ENCODE results near the gene SLC9B1. TPM values are rescaled to one million over a fixed set of nuclear protein-coding genes. Genes with fewer than 3 reads are reported as not detected.
"Not testable (repeated sequence)": the region's sequence is repeated elsewhere in the genome, so short reads cannot be mapped to it uniquely, and the experiment has no call there.

The SLC9B1 gene
- total and polyA plus RNA-seq, 2 donors, result 2.4 to 4.3 TPM

DNA sequence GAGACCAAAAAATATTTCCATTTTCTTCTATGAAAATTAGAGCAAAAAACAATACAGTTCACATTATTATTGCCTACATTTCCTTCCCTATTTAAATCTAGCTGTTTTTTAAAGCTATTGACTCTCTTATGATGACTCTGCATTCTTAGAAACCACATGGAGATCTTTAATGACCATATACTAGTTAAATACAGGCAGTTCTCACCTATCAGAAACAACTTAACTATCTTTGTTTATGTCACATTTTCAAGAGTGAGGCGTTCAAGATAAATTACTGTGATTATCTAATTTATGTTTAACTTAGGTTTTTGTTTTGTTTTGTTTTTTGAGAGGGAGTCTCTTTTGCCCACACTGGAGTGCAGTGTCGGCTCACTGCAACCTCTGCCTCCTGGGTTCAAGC is 147.7 kb downstream of the SLC9B1 start:
- no peak for DNase-seq (ENCODE audit: low read depth in 6 of 9, low spot score in 9 of 9)
- no peaks in the 10 kb centered on the region for H3K27me3 ChIP-seq (ENCODE audit: control insufficient read depth in 2 of 2, insufficient read depth in 1 of 2, low read length in 1 of 2)
- H3K27ac ChIP-seq (ENCODE audit: low read depth in 1 of 2, low read length in 1 of 2), result no peak overlapping the region
- peaks cover under 1 to 1% of the 10 kb centered on the region in 2 donors for H3K9me3 ChIP-seq (ENCODE audit: control insufficient read depth in 2 of 2, insufficient read depth in 1 of 2, low read length in 1 of 2)
- 73% methylated on average over 2 of the region's 2 CpGs for WGBS
- no peak overlapping the region for H3K4me3 ChIP-seq (ENCODE audit: low read length in 2 of 2)
- H3K36me3 ChIP-seq (ENCODE audit: control insufficient read depth in 2 of 2, insufficient read depth in 2 of 2, low read length in 1 of 2), result peaks cover 1 to 24% of the 10 kb centered on the region in 2 donors
- H3K4me1 ChIP-seq (ENCODE audit: control insufficient read depth in 2 of 2, insufficient read depth in 2 of 2, low read length in 2 of 2), result peaks cover 7 to 12% of the 10 kb centered on the region in 2 donors

DNA sequence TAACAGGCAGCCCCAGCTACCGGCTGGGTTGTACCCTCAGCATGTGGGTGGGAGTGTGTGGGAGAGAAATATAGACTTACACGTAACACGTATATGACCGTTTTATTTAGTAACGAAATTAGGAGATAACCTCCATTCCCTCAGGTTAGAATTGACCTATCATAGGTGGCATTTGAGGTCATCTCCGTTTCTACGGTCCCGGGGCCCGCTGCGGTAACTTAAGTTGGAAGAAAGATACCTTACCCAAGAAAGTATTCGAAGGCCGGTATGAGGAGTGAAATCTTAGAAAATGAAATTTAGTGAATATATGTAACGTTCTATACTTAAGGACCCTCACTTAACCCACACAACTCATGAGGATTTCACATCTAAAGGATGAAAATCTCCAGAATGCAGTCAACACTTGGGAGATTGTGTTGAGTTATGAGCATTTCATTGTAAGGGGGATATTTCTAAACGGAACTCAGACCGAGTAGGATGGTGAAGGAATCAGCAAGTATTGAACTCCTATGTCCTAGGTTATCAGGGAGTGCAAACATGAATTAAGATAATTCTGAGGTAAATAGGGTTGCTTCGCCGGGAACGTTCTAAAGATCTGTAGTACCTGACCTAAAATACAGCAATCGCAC is 149.8 kb downstream of the SLC9B1 start:
- no peaks in the 10 kb centered on the region for H3K9me3 ChIP-seq (ENCODE audit: control insufficient read depth in 2 of 2, insufficient read depth in 1 of 2, low read length in 1 of 2)
- peaks cover 7 to 12% of the 10 kb centered on the region in 2 donors for H3K4me1 ChIP-seq (ENCODE audit: control insufficient read depth in 2 of 2, insufficient read depth in 2 of 2, low read length in 2 of 2)
- H3K27ac ChIP-seq (ENCODE audit: low read depth in 1 of 2, low read length in 1 of 2), result peak overlapping the region; percentile 96 to 99
- H3K36me3 ChIP-seq (ENCODE audit: control insufficient read depth in 2 of 2, insufficient read depth in 2 of 2, low read length in 1 of 2), result peaks cover 0 to 11% of the 10 kb centered on the region in 2 donors
- H3K27me3 ChIP-seq (ENCODE audit: control insufficient read depth in 2 of 2, insufficient read depth in 1 of 2, low read length in 1 of 2), result no peaks in the 10 kb centered on the region
- peak in 3 of 9 donors; percentile 15 to 22 (median 18) for DNase-seq (ENCODE audit: low read depth in 6 of 9, low spot score in 9 of 9)
- peak overlapping the region; percentile 60 to 71 for H3K4me3 ChIP-seq (ENCODE audit: low read length in 2 of 2)
- 11% methylated on average over 19 of the region's 19 CpGs for WGBS

DNA sequence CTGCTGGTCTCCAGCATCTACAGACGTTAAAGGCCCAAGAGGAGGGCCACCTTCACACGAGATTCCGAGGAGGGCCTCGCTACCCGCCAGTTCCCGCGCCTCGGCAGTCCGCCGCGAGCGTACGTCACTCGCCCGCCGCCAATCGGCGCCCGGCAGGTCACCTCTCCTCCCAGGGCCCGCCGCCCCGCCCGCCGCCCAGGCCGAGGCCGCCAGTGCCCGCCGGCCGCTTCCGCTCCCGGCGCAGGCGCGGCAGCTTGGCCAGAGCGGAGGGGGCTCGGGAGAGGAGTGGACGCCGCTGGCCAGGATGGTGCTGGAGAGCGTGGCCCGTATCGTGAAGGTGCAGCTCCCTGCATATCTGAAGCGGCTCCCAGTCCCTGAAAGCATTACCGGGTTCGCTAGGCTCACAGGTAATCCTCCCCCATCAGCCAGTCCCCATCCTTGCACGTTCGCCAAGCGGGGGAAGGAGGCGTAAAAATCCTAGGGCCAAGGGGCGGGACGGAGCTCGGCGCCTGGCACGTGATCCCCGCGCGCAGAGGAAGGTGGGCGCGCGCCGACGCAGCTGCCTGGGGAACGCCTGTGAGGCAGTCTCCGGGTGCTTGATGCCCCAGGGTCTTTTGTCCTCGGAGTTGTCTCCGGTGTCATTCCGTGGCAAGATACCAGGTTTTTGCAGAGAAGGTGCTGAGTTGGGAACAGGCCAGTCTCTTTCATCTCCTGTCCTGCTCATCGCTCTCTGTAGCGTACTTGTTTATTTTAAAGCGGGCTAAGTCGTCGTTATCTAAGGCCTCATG is 150.5 kb downstream of the SLC9B1 start, which contains the start of gene CISD2:
Gene CISD2 (plus strand): TSS at position 212 of the 788 bp plus-strand sequence. CDS start 93 bp downstream, at position 305.
- peaks cover 7 to 12% of the 10 kb centered on the region in 2 donors for H3K4me1 ChIP-seq (ENCODE audit: control insufficient read depth in 2 of 2, insufficient read depth in 2 of 2, low read length in 2 of 2)
- peak; percentile 79 to 97 (median 92) for DNase-seq (ENCODE audit: low read depth in 6 of 9, low spot score in 9 of 9)
- WGBS, result under 1% methylated on average over 71 of the region's 71 CpGs
- H3K27me3 ChIP-seq (ENCODE audit: control insufficient read depth in 2 of 2, insufficient read depth in 1 of 2, low read length in 1 of 2), result no peaks in the 10 kb centered on the region
- peak within 1 kb of the TSS; percentile 60 to 71 for H3K4me3 ChIP-seq (ENCODE audit: low read length in 2 of 2)
- H3K9me3 ChIP-seq (ENCODE audit: control insufficient read depth in 2 of 2, insufficient read depth in 1 of 2, low read length in 1 of 2), result no peaks in the 10 kb centered on the region
- H3K27ac ChIP-seq (ENCODE audit: low read depth in 1 of 2, low read length in 1 of 2), result peak within 1 kb of the TSS; percentile 96 to 99
- peaks cover 0 to 5% of the 10 kb centered on the region in 2 donors for H3K36me3 ChIP-seq (ENCODE audit: control insufficient read depth in 2 of 2, insufficient read depth in 2 of 2, low read length in 1 of 2)

DNA sequence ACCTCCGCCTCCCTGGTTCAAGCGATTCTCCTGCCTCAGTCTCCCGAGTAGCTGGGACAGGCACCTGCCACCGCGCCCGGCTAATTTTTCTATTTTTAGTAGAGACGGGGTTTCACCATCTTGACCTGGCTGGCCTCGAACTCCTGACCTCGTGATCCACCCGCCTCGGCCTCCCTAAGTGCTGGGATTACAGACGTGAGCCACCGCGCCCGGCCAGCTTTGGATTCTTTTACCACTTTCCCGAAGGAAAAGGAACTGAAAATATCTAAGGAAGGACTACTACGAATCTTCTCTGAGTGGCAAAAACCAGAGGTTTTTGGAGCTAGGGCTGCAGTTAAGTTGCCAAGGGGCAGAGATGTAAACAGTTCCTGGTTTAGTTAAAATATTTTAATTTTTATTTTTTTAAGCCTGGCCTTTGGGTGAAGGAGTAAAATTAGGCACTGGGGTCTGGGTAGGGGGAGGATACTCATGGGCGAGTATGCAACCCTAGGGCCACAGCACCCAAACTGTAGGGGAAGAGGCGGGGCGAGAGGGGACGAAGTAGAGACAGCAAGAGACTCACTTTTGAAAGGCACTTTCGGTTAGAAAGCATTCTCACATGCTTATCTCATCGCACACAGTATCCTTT is 151.2 kb downstream of the SLC9B1 start:
- H3K4me3 ChIP-seq (ENCODE audit: low read length in 2 of 2), result peak overlapping the region; percentile 60 to 71
- H3K4me1 ChIP-seq (ENCODE audit: control insufficient read depth in 2 of 2, insufficient read depth in 2 of 2, low read length in 2 of 2), result peaks cover 7 to 12% of the 10 kb centered on the region in 2 donors
- WGBS, result 10% methylated on average over 23 of the region's 23 CpGs
- no peaks in the 10 kb centered on the region for H3K27me3 ChIP-seq (ENCODE audit: control insufficient read depth in 2 of 2, insufficient read depth in 1 of 2, low read length in 1 of 2)
- H3K27ac ChIP-seq (ENCODE audit: low read depth in 1 of 2, low read length in 1 of 2), result peak overlapping the region; percentile 96 to 99
- DNase-seq (ENCODE audit: low read depth in 6 of 9, low spot score in 9 of 9), result no peak
- H3K9me3 ChIP-seq (ENCODE audit: control insufficient read depth in 2 of 2, insufficient read depth in 1 of 2, low read length in 1 of 2), result no peaks in the 10 kb centered on the region
- H3K36me3 ChIP-seq (ENCODE audit: control insufficient read depth in 2 of 2, insufficient read depth in 2 of 2, low read length in 1 of 2), result no peaks in the 10 kb centered on the region

DNA sequence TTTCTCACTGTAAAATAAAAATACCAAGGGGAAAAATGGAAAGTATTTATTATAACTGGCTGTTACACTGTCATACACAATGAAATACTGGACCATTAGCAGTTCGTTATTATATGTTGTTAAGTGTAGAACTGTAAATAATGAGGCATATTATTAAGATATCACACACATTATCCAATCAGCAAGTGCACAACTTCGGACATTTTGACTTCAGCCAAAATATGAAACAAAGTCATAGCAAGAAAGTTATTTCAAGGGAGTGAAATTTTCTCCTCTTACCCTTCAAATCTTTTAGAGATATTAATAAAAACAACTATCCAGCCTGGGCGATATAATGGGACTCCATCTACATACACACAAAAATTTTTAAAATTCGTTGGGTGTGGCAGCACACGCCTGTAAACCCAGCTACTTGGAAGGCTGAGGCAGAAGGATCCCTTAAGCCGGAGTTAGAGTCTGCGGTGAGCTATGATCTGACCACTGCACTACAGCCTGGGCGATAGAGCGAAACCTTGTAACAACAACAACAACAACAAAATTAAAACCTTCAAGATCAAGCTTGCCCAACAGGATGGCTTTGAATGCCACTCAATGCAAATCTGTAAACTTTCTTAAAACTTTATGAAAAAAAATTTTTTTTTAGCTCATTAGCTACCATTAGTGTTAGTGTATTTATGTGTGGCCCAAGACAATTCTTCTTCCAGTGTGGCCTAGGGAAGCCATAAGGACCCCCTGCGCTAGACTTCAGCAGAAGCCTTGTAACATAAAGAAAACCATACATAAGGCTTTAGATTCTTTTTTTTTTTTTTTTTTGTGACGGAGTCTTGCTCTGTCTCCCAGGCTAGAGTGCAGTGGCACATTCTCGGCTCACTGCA is 152.0 kb downstream of the SLC9B1 start:
- Histone ChIP-seq H3K27me3 (ENCODE audit: control insufficient read depth in 2 of 2, insufficient read depth in 1 of 2, low read length in 1 of 2) (no peaks in the 10 kb centered on the region), H3K36me3 (ENCODE audit: control insufficient read depth in 2 of 2, insufficient read depth in 2 of 2, low read length in 1 of 2) (no peaks in the 10 kb centered on the region), H3K9me3 (ENCODE audit: control insufficient read depth in 2 of 2, insufficient read depth in 1 of 2, low read length in 1 of 2) (no peaks in the 10 kb centered on the region), H3K4me1 (ENCODE audit: control insufficient read depth in 2 of 2, insufficient read depth in 2 of 2, low read length in 2 of 2) (peaks cover 7 to 12% of the 10 kb centered on the region in 2 donors), H3K27ac (ENCODE audit: low read depth in 1 of 2, low read length in 1 of 2) (peak overlapping the region; percentile 96 to 99), H3K4me3 (ENCODE audit: low read length in 2 of 2) (peak overlapping the region; percentile 60 to 71)
- 77% methylated on average over 12 of the region's 12 CpGs for WGBS
- no peak for DNase-seq (ENCODE audit: low read depth in 6 of 9, low spot score in 9 of 9)

DNA sequence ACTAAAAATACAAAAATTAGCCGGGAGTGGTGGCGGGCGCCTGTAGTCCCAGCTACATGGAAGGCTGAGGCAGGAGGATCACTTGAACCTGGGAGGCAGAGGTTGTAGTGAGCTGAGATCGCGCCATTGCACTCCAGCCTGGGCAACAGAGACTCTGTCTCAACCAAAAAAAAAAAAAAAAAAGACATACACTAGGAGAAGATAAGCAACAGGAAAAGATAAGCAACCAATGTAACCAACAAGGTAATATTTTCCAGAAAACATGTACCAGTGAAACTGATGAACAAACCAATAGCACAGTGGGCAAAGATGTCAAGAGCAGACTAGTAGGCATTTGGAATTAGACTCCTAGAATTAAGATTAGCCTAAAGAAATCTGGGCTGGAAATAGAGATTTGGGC is 154.2 kb downstream of the SLC9B1 start:
- DNase-seq (ENCODE audit: low read depth in 6 of 9, low spot score in 9 of 9); H3K27me3 ChIP-seq (ENCODE audit: control insufficient read depth in 2 of 2, insufficient read depth in 1 of 2, low read length in 1 of 2); H3K9me3 ChIP-seq (ENCODE audit: control insufficient read depth in 2 of 2, insufficient read depth in 1 of 2, low read length in 1 of 2); H3K27ac ChIP-seq (ENCODE audit: low read depth in 1 of 2, low read length in 1 of 2); H3K4me3 ChIP-seq (ENCODE audit: low read length in 2 of 2); H3K36me3 ChIP-seq (ENCODE audit: control insufficient read depth in 2 of 2, insufficient read depth in 2 of 2, low read length in 1 of 2): not testable (repeated sequence)
- WGBS, result 95% methylated on average over 5 of the region's 5 CpGs
- peaks cover 7 to 15% of the 10 kb centered on the region in 2 donors for H3K4me1 ChIP-seq (ENCODE audit: control insufficient read depth in 2 of 2, insufficient read depth in 2 of 2, low read length in 2 of 2)

DNA sequence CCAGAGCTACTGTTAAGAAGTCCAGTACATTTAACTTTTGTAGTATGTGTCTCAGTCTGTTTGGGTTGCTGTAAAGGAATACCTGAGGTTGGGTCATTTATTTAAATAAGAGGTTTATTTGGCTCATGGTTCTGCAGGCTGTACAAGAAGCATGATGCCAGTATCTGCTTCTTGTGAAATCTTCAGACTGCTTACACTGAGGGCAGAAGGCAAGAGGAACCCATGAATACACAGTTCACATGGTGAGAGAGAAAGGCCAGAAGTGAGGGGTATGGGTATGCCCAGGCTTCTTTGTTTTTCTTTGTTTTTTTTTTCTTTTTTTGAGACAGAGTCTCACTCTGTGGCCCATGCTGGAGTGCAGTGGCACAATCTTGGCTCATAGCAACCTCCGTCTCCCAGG is 156.8 kb downstream of the SLC9B1 start:
- H3K27me3 ChIP-seq (ENCODE audit: control insufficient read depth in 2 of 2, insufficient read depth in 1 of 2, low read length in 1 of 2), result no peaks in the 10 kb centered on the region
- H3K27ac ChIP-seq (ENCODE audit: low read depth in 1 of 2, low read length in 1 of 2), result no peak overlapping the region
- H3K36me3 ChIP-seq (ENCODE audit: control insufficient read depth in 2 of 2, insufficient read depth in 2 of 2, low read length in 1 of 2), result no peaks in the 10 kb centered on the region
- WGBS, result 96% methylated on average over 1 of the region's 1 CpG
- H3K4me3 ChIP-seq (ENCODE audit: low read length in 2 of 2), result no peak overlapping the region
- DNase-seq (ENCODE audit: low read depth in 6 of 9, low spot score in 9 of 9), result no peak
- peaks cover 0 to 4% of the 10 kb centered on the region in 2 donors for H3K9me3 ChIP-seq (ENCODE audit: control insufficient read depth in 2 of 2, insufficient read depth in 1 of 2, low read length in 1 of 2)
- peaks cover 6 to 7% of the 10 kb centered on the region in 2 donors for H3K4me1 ChIP-seq (ENCODE audit: control insufficient read depth in 2 of 2, insufficient read depth in 2 of 2, low read length in 2 of 2)

DNA sequence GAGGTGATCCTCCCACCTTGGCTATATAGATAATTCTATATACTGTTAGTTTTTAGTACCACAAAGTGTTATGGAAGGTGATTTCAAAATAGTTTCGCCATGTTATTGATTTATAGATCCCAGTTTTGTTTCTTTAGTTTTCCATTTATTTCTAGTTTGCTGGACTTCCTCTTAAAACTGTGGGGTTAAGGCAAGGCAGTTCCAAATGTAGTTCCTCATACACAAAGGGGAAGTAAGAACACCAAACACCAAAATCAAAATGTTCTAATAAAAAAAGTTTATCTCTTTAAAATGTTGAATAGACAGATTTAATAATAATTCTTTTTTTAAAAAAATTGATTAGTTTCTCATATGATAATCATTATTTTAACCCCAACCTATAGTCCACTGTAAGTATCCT is 157.5 kb downstream of the SLC9B1 start:
- Histone ChIP-seq H3K4me3 (ENCODE audit: low read length in 2 of 2) (no peak overlapping the region), H3K27ac (ENCODE audit: low read depth in 1 of 2, low read length in 1 of 2) (no peak overlapping the region), H3K27me3 (ENCODE audit: control insufficient read depth in 2 of 2, insufficient read depth in 1 of 2, low read length in 1 of 2) (no peaks in the 10 kb centered on the region), H3K9me3 (ENCODE audit: control insufficient read depth in 2 of 2, insufficient read depth in 1 of 2, low read length in 1 of 2) (peaks cover 0 to 4% of the 10 kb centered on the region in 2 donors), H3K36me3 (ENCODE audit: control insufficient read depth in 2 of 2, insufficient read depth in 2 of 2, low read length in 1 of 2) (no peaks in the 10 kb centered on the region), H3K4me1 (ENCODE audit: control insufficient read depth in 2 of 2, insufficient read depth in 2 of 2, low read length in 2 of 2) (peaks cover 0 to 2% of the 10 kb centered on the region in 2 donors)
- DNase-seq (ENCODE audit: low read depth in 6 of 9, low spot score in 9 of 9), result no peak
- WGBS, result 64% methylated on average over 1 of the region's 1 CpG
